HG03520 (cell line): ENCODE data around the gene ATPAF1.
"Not testable (repeated sequence)": the region's sequence is repeated elsewhere in the genome, so short reads cannot be mapped to it uniquely, and the experiment has no call there.

Experiments used
- ATAC-seq: cut with Tn5 transposase; IDR thresholded peaks from one replicate; pipeline ENCODE4 v1.9.1; 2021; ENCODE audit warnings: mild to moderate bottlenecking, moderate library complexity; ENCODE audit not compliant: unreplicated experiment

Gene ATPAF1

DNA sequence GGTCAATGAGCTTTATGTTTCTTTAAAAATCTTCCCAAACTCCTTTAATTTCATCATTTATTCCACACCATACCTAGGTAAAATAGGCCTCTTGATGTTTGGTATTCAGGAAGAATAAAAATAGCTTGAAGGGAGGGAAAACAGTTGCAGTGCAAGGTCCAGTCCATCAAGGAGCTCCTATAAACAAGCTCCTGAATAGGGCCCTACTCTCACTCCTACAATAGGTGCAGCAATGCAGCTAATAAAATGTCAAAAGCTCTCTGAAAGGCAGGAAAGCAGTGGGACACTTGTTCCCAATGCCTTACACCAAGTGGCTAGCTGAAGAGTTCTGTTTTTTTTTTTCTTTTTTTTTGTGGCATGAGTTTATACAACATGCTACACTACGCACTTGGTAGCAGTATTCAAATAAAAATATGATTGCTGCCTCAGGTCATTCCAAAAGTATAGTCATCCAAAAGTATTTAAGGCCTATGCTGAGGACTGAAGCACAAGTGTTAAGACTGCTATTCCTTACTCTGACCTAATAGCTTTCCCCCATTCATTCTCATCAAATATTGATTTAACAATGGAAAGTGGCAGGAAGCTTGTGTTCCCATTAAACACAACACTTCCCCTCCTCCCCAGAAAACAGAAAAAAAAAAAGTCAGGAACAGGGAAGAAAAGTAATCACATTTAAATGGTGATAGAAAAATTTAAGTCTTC is 13.3 kb upstream of the ATPAF1 start:
- no peak for ATAC-seq

DNA sequence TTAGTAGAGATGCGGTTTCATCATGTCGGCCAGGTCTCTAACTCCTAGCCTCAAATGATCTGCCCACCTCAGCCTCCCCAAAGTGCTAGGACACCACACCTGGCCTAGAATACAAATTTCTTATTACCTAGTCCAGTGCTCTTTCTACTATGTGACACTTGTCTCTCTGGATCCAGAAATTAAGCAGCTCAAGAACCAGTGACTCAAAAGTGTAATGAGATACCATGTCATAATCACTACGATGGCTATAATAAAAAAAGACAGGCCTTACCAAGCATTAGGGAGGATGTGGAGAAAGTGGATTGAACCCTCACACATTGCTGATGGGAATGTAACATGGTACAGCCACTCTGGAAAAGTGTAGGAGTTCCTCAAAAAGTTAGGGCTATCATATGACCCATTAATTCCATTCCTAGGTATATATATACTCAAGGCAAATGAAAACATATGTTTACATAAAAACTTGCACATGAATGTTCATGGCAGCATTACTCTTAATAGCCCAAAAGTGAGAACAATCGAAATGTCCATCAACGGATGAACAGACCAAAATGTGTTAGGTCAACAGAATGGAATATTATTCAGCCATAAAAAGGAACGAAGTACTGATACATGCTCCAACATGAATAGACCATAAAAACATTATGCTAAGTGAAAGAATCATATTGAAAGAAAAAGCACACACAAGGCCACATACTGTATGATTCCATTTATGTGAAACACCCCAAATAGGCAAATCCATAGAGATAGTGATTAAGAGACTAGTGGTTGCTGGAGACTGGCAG is 11.8 kb upstream of the ATPAF1 start:
- ATAC-seq, result no peak

DNA sequence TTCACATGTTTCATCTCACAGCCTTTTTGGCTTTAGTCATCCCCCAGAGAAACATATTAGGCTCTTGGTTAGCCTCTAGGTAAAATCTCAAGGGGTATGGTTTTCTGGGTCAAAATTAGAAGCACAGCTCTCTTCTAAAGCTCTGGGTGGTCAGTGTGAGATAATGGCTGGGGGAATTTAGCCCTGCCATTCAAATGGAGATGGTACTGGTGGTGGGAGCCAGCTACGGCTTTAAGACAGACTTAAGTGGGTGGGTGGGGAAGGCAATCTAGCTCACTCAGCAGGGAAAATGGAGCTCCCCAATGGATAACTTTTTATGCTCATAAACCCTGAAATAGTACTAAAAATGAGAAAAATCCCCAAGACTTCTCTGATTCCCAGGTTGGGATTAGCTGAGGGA is 9.2 kb upstream of the ATPAF1 start:
- ATAC-seq, result no peak

DNA sequence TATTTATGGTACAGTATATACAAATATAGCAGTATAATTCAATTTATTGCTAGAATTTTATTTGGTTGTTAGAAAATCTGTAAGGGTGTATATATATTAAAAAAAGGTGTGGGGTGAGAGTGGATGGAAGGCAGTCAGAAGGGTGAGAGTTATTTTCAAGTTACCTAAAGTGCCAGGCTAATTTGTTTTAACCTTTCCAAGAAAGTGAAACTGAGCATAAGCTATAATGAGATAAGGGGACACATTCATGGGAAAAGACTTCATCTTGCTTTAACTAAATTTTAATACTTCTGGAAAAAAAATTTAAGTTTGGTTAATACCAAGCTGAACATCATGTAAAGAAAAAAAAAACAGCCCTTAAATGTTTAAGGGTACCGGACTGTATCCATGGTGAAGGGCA is 8.4 kb upstream of the ATPAF1 start:
- no peak for ATAC-seq

DNA sequence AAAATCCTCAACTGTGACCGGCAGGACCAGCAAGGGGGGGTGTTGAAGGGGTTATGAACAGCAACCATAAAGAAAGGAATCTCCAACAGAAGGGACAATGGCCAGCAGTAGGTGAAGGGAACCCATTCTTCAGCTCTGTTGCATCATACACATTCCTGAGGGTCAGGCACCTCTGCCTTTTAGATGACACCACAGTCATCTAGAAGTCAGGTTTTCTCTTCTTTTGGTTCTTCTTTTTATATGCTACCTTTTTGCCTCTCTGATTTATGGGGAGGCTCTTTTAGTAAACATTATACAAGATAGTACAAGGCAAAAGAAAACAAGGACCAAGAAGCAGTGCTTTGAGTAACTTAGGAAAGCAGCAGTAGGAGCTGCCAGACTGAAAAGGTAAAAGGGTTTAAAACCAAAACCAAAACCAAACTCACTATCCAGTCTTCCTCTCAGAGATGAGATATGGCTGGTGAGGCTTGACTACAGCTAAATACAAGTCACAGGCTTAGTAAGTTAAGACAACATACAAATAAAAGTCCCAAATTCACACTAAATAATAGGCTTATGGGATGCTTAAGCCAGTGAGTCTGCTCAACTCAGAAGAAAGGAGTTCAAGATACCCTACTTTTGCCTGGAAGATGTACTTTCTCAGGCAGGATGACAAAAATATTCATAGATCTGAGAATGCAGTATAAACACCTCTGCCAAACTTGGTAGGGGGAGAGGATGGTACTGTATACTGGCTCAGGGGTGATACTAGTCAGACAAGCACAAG is 7.6 kb upstream of the ATPAF1 start:
- ATAC-seq, result no peak

DNA sequence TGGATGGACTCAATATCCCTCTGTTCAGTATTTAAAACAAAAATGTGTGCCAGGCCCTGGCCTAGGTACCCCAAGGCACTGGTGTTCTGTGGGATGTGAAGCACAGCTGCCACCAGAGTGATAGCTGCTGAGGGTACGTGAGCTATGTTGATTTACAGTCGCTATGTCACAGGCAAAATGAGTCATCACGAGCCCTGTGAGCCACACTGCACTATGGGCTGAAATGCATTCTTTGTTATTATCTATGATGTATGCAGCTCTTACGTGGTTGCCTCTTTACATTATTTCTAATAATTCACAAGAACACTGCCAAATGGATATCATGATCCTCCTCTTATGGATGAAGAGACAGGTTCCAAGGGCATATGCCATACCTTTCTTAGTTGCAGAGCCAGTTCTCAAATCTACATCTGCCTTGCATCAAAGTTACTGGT is 5.6 kb upstream of the ATPAF1 start:
- ATAC-seq, result no peak

DNA sequence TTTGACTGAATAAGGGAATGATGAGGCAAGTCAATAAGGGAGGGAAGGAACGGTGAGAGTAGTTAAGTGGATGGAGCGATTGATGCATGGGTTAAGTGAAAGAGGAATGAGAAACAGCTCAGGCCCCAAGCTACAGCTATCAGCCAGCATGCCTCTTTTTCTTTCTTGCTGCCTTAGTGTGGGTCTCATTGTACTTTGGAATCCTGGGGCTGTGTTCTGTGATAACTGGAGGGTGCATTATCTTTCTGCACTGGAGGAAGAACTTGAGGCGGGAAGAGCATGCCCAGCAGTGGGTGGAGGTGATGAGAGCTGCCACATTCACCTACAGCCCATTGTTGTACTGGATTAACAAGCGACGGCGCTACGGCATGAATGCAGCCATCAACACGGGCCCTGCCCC is 4.5 kb upstream of the ATPAF1 start:
- no peak for ATAC-seq

DNA sequence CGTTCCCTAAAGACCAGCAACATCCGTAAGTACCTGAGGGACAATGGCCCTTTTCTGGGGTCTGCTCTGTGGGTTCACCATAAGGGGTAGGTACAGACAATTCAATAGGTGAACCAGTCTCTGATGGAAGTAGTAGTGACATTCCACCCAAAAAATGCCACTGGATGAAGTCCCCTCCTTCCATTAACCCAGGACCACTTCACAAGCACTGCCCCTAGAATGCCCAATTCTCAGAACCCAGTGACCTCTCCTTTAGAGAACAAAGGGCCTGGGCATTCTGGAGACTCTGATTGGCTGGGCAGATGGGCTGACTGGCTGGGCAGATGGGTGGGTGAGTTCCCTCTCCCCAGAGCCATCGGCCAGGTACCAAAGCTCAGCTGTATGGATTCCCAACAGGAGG is 3.4 kb upstream of the ATPAF1 start, which contains the start of gene TEX38:
Gene TEX38 (plus strand): TSS at position 301 of the 400 bp plus-strand sequence. CDS start 81 bp downstream, at position 382.
- ATAC-seq, result no peak

DNA sequence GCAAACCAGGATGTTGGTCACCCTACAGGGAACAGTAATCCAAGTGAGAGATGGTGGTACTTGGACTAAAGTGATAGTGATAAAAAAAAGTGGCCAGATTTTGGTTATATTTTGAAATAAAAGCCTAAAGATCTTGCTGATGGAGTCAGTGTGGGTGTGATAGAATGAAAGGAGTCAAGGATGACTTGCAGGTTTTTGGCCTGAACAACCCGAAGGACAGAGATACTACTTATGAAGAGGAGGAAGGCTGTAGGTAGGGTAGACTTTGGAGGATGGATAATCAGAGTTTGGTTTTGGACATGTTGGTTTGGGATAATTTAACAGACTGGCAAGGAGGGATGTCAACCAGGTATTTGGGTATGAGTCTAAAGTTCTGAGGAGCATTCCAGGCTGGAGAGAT is 2.0 kb upstream of the ATPAF1 start:
- ATAC-seq, result no peak

DNA sequence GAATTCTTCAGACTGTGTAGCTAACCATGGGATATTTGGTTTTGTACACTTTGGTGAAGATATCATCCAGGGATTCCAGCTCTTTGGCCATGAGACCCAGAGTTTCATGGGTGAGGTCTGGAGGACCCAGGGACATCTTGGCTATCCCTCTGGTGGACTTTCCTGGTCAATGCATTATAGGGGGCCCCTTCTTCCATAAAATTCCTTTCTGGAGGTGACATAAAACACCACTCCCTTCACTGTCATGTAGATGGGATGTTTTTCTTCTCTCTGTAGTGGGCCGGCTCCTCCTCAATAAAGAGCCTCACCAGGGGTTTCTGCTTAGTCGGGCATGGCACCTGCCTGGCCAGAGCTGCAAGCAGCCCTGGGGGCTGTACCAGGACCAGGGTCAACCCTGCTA is 2.2 kb downstream of the ATPAF1 start:
- ATAC-seq, result no peak

DNA sequence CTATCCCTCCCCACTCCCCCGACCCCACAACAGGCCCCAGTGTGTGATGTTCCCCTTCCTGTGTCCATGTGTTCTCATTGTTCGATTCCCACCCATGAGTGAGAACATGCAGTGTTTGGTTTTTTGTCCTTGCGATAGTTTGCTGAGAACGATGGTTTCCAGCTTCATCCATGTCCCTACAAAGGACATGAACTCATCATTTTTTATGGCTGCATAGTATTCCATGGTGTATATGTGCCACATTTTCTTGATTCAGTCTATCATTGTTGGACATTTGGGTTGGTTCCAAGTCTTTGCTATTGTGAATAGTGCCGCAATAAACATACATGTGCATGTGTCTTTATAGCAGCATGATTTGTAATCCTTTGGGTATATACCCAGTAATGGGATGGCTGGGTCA is 5.2 kb downstream of the ATPAF1 start:
- ATAC-seq, result not testable (repeated sequence)

DNA sequence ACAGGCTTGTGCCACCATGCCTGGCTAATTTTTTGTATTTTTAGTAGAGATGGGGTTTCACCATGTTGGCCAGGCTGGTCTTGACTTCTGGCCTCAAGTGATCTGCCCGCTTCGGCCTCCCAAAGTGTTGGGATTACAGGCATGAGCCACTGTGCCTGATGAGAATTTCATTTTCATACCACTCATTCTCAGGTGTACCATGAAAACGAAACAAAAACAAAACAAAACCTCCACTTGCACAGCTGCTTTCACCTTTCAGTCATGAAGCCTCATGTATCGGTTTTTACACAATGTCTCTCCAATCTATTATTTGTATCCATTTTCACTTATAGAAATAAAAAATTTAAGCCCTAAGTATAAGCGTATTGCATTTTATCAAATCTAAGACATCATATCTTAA is 8.0 kb downstream of the ATPAF1 start:
- ATAC-seq, result not testable (repeated sequence)

DNA sequence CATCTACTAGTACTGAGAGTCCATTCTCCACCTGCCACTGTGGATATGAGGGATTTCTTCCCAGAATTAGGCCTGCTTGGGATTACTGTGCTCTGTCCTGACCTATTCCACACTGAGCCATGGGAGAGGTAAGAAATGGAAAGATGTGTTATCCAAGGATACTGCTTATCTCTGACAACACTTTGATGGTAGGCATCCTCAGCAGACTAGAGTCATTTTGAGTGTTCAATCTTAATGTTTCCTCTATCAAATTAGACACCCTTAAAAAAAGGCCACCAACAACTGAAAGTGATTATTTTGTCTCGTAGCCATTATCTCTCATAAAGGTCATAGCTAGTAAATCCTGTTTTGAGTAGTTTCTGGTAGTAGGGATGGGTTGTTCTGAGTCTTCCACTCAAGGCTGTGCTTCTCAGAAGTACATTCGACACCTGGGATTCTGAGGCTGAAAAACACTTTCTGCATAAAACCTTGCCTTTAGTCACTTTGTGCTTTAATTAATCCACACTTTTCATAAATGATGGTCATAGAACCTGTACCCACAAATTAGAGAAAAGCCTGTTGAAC is 8.8 kb downstream of the ATPAF1 start:
- ATAC-seq, result no peak

DNA sequence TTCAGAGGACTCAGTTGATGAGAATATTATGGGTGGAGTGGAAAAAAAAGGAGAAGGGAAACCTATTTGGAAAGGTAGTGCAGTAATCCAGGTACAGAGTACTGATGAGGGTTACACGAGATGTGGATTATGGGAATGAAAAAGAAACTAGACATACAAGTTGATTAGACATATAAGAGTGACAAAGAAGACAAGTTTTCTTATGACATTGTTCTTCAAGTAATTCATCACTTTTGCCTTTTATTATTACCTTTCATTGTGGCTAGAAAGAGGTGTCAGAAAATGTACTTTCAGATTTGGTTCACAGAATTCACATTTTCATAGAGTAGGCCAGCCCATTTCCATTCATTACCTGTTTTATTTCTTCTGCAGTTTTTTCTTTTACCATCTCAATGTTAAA is 10.4 kb downstream of the ATPAF1 start:
- no peak for ATAC-seq

DNA sequence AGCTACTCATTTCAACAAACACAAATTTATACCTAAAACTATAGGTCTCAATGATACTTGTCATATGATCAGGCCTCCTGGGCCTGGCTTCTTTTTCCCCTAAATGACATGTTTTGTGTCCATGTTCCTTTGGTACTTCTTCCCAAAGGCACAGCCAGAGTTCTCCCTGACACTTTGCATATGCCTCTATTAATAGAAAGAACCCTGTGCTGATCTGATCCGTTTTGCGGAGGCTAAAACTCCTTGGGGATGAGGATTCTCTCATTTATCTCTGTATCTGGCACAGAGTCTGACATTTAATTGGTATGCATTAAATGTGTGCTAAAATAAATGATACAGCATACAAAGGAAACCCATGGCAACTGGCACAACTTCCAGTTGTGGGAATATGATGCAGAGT is 11.5 kb downstream of the ATPAF1 start:
- no peak for ATAC-seq

DNA sequence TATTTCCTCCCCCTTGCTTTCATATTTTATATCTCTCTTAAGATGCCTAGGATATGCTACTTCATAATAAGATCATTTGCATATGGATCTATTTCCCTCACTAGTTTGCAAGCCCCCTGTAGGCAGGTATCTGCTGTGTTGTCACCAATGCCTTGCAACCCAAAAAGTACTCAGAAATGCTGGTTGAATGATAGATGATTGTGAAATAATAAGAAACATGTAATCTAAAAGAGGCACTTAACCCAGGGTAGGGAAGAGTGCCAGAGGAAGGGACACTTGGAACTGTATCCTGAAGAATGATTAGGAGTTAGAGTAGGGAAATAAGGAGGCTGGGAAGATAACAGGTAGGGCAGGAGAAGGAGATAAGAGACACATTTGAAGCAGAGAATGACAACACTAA is 12.3 kb downstream of the ATPAF1 start:
- no peak for ATAC-seq

DNA sequence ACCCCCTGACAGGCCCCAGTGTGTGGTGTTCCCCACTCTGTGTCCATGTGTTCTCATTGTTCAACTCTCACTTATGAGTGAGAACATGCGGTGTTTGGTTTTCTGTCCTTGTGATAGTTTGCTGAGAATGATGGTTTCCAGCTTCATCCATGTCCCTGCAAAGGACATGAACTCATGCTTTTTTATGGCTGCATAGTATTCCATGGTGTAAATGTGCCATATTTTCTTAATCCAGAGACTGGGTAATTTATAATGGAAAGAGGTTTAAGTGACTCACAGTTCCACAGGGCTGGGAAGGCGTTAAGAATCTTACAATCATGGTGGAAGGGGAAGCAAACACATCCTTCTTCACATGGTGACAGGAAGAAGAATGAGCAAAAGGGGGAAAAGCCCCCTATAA is 13.5 kb downstream of the ATPAF1 start:
- ATAC-seq, result not testable (repeated sequence)

DNA sequence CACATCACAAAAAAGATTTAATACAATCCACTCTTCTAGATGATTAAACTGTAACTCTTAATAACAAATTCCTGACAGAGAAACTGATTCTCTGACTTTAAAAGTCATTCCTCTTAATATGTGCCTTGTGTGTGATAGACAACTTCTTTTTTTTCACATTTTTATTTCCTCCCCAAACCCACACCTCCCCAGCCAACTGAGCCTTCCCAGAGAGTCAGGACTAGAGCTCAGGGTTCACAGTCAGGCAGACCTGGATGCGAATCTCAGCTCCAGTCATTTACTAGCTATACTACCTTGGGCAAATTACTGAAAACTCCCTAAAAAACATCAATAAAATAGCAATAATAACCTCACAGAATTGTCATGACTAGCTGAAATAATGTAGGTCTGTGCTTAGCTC is 14.2 kb downstream of the ATPAF1 start:
- ATAC-seq, result no peak

DNA sequence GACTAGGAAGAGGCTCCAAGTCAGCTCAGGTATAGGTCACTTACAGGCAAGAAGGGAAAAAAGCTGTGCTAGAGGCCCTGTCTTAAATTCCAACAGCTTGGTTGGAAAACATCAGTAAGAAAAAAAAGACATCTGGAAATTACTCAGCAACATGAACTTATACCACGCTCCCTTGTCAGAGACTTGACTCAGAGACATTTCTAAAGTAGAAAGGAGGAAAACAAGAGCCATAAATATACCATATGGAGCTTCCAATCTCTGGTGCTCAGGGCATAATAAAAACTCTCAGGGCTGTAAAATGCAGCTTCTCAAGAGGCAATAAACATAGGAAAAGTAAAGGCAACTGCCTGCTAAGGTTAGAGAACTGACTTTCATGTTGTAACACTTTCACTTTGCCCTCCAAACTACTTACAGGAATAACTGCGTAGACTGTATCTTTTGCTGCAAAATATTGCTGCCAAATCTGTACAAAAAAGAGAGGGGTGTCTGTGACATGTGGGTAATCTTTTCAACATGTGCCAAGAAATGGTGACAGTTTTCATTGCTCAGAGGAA is 14.7 kb downstream of the ATPAF1 start:
- ATAC-seq, result no peak

DNA sequence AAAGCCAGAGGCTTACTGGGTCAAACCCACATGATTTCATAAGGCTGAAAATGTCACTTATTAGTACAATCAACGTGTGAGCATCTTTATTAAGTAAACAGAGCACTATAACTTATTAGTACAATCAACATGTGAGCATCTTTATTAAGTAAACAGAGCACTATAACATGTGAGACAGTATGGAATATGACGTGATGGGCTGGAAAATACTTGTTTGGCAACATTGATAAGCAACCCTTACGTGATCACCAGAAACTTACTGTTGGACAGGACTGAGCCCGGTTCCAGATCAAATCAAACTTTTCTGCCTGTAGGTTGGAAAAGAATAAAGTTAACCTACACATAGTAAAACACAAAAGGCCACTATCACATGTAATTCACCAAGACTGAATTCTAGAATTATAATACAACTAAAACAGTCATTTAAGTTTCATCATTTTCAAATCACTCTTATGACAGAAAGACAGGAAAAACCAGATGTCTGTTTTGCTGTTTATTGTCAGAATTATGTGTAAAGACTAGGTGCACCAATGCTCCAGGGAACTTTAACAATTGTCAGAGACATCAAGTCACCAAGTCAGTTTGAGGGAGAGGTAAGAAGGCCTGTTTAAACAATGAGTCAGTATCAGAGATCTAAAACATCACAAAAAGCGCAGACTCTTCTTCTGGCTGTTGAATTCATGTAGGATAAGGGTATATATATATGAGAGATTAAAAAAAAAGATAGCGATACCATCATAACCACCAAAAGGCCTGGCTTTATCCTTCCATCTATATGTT is 15.7 kb downstream of the ATPAF1 start:
- ATAC-seq, result no peak
